ENCODE results near the gene PDCL3.

DNA sequence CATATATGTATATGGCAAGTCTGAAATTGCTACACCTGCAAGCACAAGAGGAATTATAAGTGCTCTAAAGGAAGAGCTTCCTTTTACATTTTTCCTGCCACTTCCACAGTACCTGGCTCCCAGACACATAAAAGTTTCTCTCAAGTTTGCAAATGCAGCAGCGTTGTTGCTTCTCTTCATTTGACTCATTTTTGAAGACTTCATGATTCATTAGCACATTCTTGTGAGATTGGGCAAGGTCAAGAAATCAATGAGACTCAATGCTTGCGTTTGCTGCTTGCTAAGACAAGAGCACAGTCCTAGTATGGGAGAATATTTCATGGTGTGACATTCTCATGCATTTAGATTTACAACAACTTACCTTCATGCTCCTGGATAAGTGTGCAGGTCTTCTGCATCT lies 42.6 kb upstream of the PDCL3 start:
- TF ChIP-seq, protein P1, sequence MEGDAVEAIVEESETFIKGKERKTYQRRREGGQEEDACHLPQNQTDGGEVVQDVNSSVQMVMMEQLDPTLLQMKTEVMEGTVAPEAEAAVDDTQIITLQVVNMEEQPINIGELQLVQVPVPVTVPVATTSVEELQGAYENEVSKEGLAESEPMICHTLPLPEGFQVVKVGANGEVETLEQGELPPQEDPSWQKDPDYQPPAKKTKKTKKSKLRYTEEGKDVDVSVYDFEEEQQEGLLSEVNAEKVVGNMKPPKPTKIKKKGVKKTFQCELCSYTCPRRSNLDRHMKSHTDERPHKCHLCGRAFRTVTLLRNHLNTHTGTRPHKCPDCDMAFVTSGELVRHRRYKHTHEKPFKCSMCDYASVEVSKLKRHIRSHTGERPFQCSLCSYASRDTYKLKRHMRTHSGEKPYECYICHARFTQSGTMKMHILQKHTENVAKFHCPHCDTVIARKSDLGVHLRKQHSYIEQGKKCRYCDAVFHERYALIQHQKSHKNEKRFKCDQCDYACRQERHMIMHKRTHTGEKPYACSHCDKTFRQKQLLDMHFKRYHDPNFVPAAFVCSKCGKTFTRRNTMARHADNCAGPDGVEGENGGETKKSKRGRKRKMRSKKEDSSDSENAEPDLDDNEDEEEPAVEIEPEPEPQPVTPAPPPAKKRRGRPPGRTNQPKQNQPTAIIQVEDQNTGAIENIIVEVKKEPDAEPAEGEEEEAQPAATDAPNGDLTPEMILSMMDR (IDR thresholded peaks at IDR 0.05; ENCODE audit: low read depth, low read length, poor library complexity, severe bottlenecking) = no peak
- no peak for TF ChIP-seq EZH2phosphoT487 (IDR thresholded peaks at IDR 0.05; ENCODE audit: borderline replicate concordance, low read length)

Data from DOHH2 (cell line).